A673 (cell line): Measurements from ENCODE around the gene ADPRM.

ENCODE experiments used
- EZH2 ChIP-seq: fragments of 200-600 bp; sonication (generic); IDR thresholded peaks from 2 replicates; pipeline ENCODE4 v1.6.1; 2017; ENCODE audit warnings: borderline replicate concordance, low read depth, mild to moderate bottlenecking, mixed read lengths, antibody characterized with exemption, low read length; ENCODE audit not compliant: poor library complexity, severe bottlenecking
- TF ChIP-seq, protein P1 (sequence below): fragments of 300-800, 200-600 bp; sonication (generic); conservative IDR thresholded peaks from 2 replicates; pipeline ENCODE4 v1.5.1; 2017; ENCODE audit warnings: low read depth, mild to moderate bottlenecking, antibody characterized with exemption, low read length, moderate library complexity, mixed read lengths

DNA sequence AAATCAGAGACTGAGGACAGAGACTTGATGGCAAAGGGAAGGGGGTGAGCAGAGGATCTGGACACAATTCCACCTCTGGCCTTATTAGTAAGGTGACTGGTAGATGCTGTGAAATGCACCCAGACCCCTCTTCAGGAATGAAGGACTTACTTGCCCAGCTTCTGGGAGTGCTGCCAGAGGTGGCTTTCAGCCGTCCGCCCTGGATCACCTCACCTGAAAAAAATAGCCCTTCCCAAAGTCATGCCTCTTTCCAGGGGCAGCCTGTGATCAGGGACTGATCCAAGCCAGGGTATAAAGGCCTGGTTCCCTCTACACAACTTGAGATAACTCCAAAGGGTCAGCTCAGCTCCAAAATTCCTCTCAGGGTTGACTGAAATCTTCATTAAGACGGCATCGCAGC, 52.8 kb downstream of the ADPRM start:
- TF ChIP-seq, protein P1, sequence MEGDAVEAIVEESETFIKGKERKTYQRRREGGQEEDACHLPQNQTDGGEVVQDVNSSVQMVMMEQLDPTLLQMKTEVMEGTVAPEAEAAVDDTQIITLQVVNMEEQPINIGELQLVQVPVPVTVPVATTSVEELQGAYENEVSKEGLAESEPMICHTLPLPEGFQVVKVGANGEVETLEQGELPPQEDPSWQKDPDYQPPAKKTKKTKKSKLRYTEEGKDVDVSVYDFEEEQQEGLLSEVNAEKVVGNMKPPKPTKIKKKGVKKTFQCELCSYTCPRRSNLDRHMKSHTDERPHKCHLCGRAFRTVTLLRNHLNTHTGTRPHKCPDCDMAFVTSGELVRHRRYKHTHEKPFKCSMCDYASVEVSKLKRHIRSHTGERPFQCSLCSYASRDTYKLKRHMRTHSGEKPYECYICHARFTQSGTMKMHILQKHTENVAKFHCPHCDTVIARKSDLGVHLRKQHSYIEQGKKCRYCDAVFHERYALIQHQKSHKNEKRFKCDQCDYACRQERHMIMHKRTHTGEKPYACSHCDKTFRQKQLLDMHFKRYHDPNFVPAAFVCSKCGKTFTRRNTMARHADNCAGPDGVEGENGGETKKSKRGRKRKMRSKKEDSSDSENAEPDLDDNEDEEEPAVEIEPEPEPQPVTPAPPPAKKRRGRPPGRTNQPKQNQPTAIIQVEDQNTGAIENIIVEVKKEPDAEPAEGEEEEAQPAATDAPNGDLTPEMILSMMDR, result no peak
- no peak for TF ChIP-seq EZH2
